Keratinocyte (primary cell): ENCODE results near the gene FHIT. TPM values are rescaled to one million over a fixed set of nuclear protein-coding genes. Genes with fewer than 3 reads are reported as not detected.

Experiments used
- DNase-seq: peaks from one replicate; pipeline ENCODE4 v3.0.0-alpha.2; 2011; ENCODE audit warnings: low read depth, missing footprints, low spot score
- FAIRE-seq: peaks from 2 replicates; lab custom pipeline; 2011; peaks lifted over from hg19 to GRCh38; lab: Jason Lieb, UNC
- H2AFZ ChIP-seq: 2 replicates; pipeline ENCODE4 v1.6.0; 2012; ENCODE audit warnings: low read length, control low read depth, inconsistent platforms; ENCODE audit not compliant: control insufficient read depth
- H3K27ac ChIP-seq: 2 replicates; pipeline ENCODE4 v1.5.1; 2011; ENCODE audit warnings: low read length; ENCODE audit not compliant: control insufficient read depth, insufficient read depth
- H3K27me3 ChIP-seq: 3 replicates; pipeline ENCODE4 v1.6.0; 2011; ENCODE audit warnings: low read length; ENCODE audit not compliant: control insufficient read depth, insufficient read depth; ENCODE audit errors: extremely low read depth
- H3K36me3 ChIP-seq, 2 experiments: 2 replicates in 1 of 2; 3 replicates in 1 of 2; pipeline ENCODE4 v1.5.1; 2011; ENCODE audit warnings: low read length in 2 of 2, mild to moderate bottlenecking in 1 of 2; ENCODE audit not compliant: control insufficient read depth in 2 of 2, insufficient read depth in 2 of 2; ENCODE audit errors: extremely low read depth in 1 of 2
- H3K4me1 ChIP-seq: 3 replicates; pipeline ENCODE4 v1.5.1; 2011; ENCODE audit warnings: low read length; ENCODE audit not compliant: control insufficient read depth, insufficient read depth; ENCODE audit errors: extremely low read depth
- H3K4me2 ChIP-seq: 3 replicates; pipeline ENCODE4 v1.6.0; 2011; ENCODE audit warnings: low read depth, low read length; ENCODE audit not compliant: control insufficient read depth, insufficient read depth; ENCODE audit errors: extremely low read depth
- H3K4me3 ChIP-seq, 3 experiments: fragments of 200-600 bp in 1 of 3; sonication (generic) in 1 of 3; 2 replicates in 2 of 3; 3 replicates in 1 of 3; pipeline ENCODE4 v1.5.1; 2011 to 2016; ENCODE audit warnings: low read length in 3 of 3, mild to moderate bottlenecking in 3 of 3, control low read depth in 2 of 3, inconsistent platforms in 1 of 3, low read depth in 1 of 3, mixed read lengths in 1 of 3, mixed run types in 1 of 3, moderate library complexity in 1 of 3; ENCODE audit not compliant: control insufficient read depth in 2 of 3, insufficient read depth in 2 of 3; ENCODE audit errors: extremely low read depth in 1 of 3
- H3K79me2 ChIP-seq: 2 replicates; pipeline ENCODE4 v1.6.0; 2012; ENCODE audit warnings: low read length; ENCODE audit not compliant: control insufficient read depth, insufficient read depth
- H3K9ac ChIP-seq: 3 replicates; pipeline ENCODE4 v1.6.0; 2011; ENCODE audit warnings: low read length; ENCODE audit not compliant: control insufficient read depth, insufficient read depth; ENCODE audit errors: extremely low read depth
- H3K9me1 ChIP-seq: 3 replicates; pipeline ENCODE4 v1.6.0; 2011; ENCODE audit warnings: low read length; ENCODE audit not compliant: control insufficient read depth, insufficient read depth; ENCODE audit errors: extremely low read depth
- H3K9me3 ChIP-seq: 2 replicates; pipeline ENCODE4 v1.5.1; 2012; ENCODE audit warnings: low read depth, low read length; ENCODE audit not compliant: control insufficient read depth
- H4K20me1 ChIP-seq: 3 replicates; pipeline ENCODE4 v1.6.0; 2011; ENCODE audit warnings: low read length; ENCODE audit not compliant: control insufficient read depth, insufficient read depth; ENCODE audit errors: extremely low read depth
- CTCF ChIP-seq, 3 experiments: IDR thresholded peaks in 1 of 3; conservative IDR thresholded peaks in 1 of 3; optimal IDR thresholded peaks in 1 of 3; 2 replicates in 2 of 3; 3 replicates in 1 of 3; pipeline versions ENCODE3 to v1.5.1; 2011; ENCODE audit warnings: low read length in 3 of 3, mild to moderate bottlenecking in 3 of 3, moderate library complexity in 2 of 3, control low read depth in 1 of 3, inconsistent platforms in 1 of 3; ENCODE audit not compliant: insufficient read depth in 2 of 3; ENCODE audit errors: extremely low read depth in 1 of 3
- EZH2 ChIP-seq: IDR thresholded peaks from one replicate; pipeline ENCODE4 v1.6.1; 2012; ENCODE audit warnings: inconsistent platforms, mild to moderate bottlenecking, low read length, moderate library complexity
- dilution Hi-C: fragments of 300-500 bp; cut with MboI; formaldehyde crosslinking; loops from one replicate; pipeline ENCODE4 v1.7.0; 2020; ENCODE audit warnings: low sequenced_read_pairs; ENCODE audit not compliant: extremely low pct_ligation_motif_present
- polyA plus RNA-seq, 5 experiments: library from polyadenylated mRNA; depleted of rRNA in 3 of 5; stranded (reverse) in 3 of 5; stranded (forward) in 1 of 5; unstranded in 1 of 5; fragments of >200 nt; gene quantifications; 1 replicate in 1 of 5; 2 replicates in 3 of 5; 3 replicates in 1 of 5; pipeline versions ENCODE4 v1.2.1 to v1.2.3, GENCODE V29; 2011 to 2012; ENCODE audit warnings: missing spikeins in 2 of 5, low read depth in 1 of 5, low replicate concordance in 1 of 5

The FHIT gene
- polyA plus RNA-seq, 1 donor (not counting 4 experiments of a cell fraction or from before 2014, with no cell fraction given) = 2.2 TPM

GRCh38 chr3:61055447-61055846 lies 195.8 kb downstream of the FHIT start:
- no peaks in the 10 kb centered on the region for H3K36me3 ChIP-seq
- H3K27ac ChIP-seq = no peak overlapping the region
- TF ChIP-seq CTCF (optimal IDR thresholded peaks at IDR 0.05 in 1 of 3, IDR thresholded peaks at IDR 0.05 in 1 of 3, conservative IDR thresholded peaks at IDR 0.05 in 1 of 3; ENCODE audit: extremely low read depth in 1 of 3, insufficient read depth in 2 of 3, low read length in 3 of 3) (no peak), EZH2 (no peak)
- dilution Hi-C loops = no loop called here
- DNase-seq (no peak), FAIRE-seq (no peak)
- no peak overlapping the region for H2AFZ ChIP-seq
- no peaks in the 10 kb centered on the region for H3K9me3 ChIP-seq
- no peak overlapping the region for H3K9ac ChIP-seq
- H3K9me1 ChIP-seq = no peaks in the 10 kb centered on the region
- no peaks in the 10 kb centered on the region for H3K79me2 ChIP-seq
- H3K4me3 ChIP-seq = no peak overlapping the region
- no peaks in the 10 kb centered on the region for H4K20me1 ChIP-seq
- H3K4me2 ChIP-seq = no peak overlapping the region
- H3K4me1 ChIP-seq = peaks cover under 1% of the 10 kb centered on the region
- H3K27me3 ChIP-seq = no peaks in the 10 kb centered on the region

- no peaks in the 10 kb centered on the region for H3K27me3 ChIP-seq
- H3K9ac ChIP-seq = no peak overlapping the region
- DNase-seq (no peak), FAIRE-seq (no peak)
- H2AFZ ChIP-seq = no peak overlapping the region
- H3K9me3 ChIP-seq = no peaks in the 10 kb centered on the region
- dilution Hi-C loops = no loop called here
- H4K20me1 ChIP-seq = no peaks in the 10 kb centered on the region
- no peak overlapping the region for H3K27ac ChIP-seq
- H3K4me2 ChIP-seq = no peak overlapping the region
- H3K79me2 ChIP-seq = no peaks in the 10 kb centered on the region
- H3K4me3 ChIP-seq = no peak overlapping the region
- no peaks in the 10 kb centered on the region for H3K36me3 ChIP-seq
- no peaks in the 10 kb centered on the region for H3K4me1 ChIP-seq
- no peaks in the 10 kb centered on the region for H3K9me1 ChIP-seq
- TF ChIP-seq EZH2 = no peak
- TF ChIP-seq CTCF (optimal IDR thresholded peaks at IDR 0.05 in 1 of 3, IDR thresholded peaks at IDR 0.05 in 1 of 3, conservative IDR thresholded peaks at IDR 0.05 in 1 of 3; ENCODE audit: extremely low read depth in 1 of 3, insufficient read depth in 2 of 3, low read length in 3 of 3) = no peak
Measured at GRCh38 chr3:61053781-61054496, 197.3 kb downstream of the FHIT start.
